Activated naive CD8-positive, alpha-beta T cell treated with anti-CD3 and anti-CD28 coated beads for 36 hours (primary cell): ENCODE data around the gene CTNNA3. TPM values are rescaled to one million over a fixed set of nuclear protein-coding genes. Genes with fewer than 3 reads are reported as not detected.

Source experiments
- DNase-seq: peaks from one replicate; pipeline ENCODE4 v3.0.0; 2021
- H3K27ac Mint-ChIP-seq: one replicate; pipeline ENCODE4 v1.8.0; 2022; ENCODE audit warnings: mild to moderate bottlenecking, moderate library complexity, mixed read lengths
- H3K27me3 Mint-ChIP-seq: one replicate; pipeline ENCODE4 v1.8.0; 2022; ENCODE audit warnings: mild to moderate bottlenecking, mixed read lengths
- H3K36me3 Mint-ChIP-seq: one replicate; pipeline ENCODE4 v1.8.0; 2021; ENCODE audit warnings: mild to moderate bottlenecking, mixed read lengths
- H3K4me1 Mint-ChIP-seq: one replicate; pipeline ENCODE4 v1.8.0; 2021; ENCODE audit warnings: mixed read lengths
- H3K4me3 Mint-ChIP-seq: one replicate; pipeline ENCODE4 v1.8.0; 2022; ENCODE audit warnings: mild to moderate bottlenecking, moderate library complexity, mixed read lengths
- H3K9me3 Mint-ChIP-seq: one replicate; pipeline ENCODE4 v1.8.0; 2022; ENCODE audit warnings: mixed read lengths
- total RNA-seq, 2 experiments: library from RNA; stranded (reverse); gene quantifications; one replicate each; pipeline ENCODE4 v1.2.3, GENCODE V29; 2021

CTNNA3 gene
- total RNA-seq, 2 experiments from 2014 or later = not detected

DNA sequence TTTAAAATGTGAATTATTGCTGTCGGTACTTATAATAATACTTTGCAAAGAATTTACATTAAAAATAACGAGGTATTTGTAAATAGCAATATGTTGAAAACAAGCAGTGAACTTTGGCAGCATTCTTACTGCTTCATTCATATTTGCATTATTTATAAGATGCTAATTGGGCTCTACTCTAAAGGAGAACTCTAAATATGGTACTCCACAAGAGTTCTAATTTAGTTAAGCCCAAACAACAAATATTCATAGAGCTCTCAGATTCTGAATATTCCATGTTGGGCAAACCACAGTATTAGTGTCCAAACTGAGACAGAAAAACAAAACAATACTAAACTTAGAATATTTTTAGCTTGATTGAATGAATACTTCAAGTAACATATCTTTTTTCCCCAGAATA lies 1674.6 kb downstream of the CTNNA3 start:
- Mint-ChIP-seq H3K4me1 (no peaks in the 10 kb centered on the region), H3K36me3 (no peaks in the 10 kb centered on the region), H3K27me3 (no peaks in the 10 kb centered on the region), H3K27ac (no peak overlapping the region), H3K9me3 (peaks cover 8% of the 10 kb centered on the region), H3K4me3 (no peak overlapping the region)
- DNase-seq = no peak

DNA sequence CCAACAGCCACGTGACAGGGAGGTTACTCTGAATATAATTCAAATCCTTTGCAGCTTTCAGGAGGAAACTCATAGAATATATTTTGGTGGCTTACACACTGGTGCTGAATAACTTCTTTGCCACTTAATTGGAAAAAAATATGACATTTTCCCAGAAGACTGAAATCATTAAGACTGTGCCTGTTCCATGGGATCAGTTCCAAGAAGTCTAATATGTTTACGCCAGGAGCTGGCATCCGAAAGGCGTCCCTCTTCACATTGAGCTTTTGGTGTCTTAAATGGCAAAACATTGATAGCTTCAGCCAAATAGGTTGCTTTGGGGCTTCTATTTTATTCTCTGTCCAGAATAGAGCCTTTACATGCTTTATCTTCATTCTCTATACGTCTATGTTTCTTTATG lies 1687.8 kb downstream of the CTNNA3 start:
- Mint-ChIP-seq H3K4me3 (no peak overlapping the region), H3K9me3 (peaks cover 3% of the 10 kb centered on the region), H3K4me1 (no peaks in the 10 kb centered on the region), H3K27me3 (no peaks in the 10 kb centered on the region), H3K36me3 (no peaks in the 10 kb centered on the region), H3K27ac (no peak overlapping the region)
- DNase-seq = no peak

DNA sequence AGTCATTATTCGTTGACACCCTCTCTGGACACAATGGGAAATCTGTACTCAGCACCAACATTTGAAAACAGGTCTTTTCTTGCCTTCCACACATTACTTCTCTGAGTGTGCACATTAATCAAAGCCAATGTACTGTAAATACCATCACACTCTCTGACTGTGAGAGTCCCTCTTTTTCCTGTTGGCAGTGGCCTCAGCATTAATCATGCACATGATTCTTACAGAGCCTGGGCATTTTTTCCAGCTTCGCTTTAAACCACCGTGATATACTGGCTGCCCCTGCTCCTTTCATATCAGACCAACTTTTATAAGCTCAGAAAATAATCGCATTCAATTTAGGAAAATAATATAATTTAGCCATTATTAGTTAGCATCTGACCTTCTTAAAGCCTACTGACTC lies 1689.6 kb downstream of the CTNNA3 start:
- Mint-ChIP-seq H3K36me3 (no peaks in the 10 kb centered on the region), H3K27ac (no peak overlapping the region), H3K4me3 (no peak overlapping the region), H3K9me3 (peaks cover 3% of the 10 kb centered on the region), H3K27me3 (no peaks in the 10 kb centered on the region), H3K4me1 (no peaks in the 10 kb centered on the region)
- DNase-seq = no peak

DNA sequence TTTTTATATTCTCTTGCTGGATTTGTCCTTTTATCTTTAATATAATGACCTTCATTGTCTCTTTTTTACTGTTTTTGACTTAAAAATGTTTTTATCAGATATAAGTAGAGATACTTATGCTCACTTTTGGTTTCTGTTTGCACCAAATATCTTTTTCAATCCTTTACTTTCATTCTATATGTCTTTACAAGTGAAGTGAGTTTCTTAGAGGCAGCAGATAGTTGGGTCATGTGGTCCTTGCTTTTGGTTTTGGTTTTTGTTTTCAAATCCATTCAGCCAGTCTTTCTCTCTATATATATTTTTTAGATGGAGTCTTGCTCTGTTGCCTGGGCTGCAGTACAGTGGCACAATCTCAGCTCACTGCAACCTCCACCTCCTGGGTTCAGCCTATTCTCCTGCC lies 1702.5 kb downstream of the CTNNA3 start:
- no peaks in the 10 kb centered on the region for H3K27me3 Mint-ChIP-seq
- no peak overlapping the region for H3K27ac Mint-ChIP-seq
- peaks cover 8% of the 10 kb centered on the region for H3K9me3 Mint-ChIP-seq
- H3K4me1 Mint-ChIP-seq = no peaks in the 10 kb centered on the region
- no peak for DNase-seq
- no peak overlapping the region for H3K4me3 Mint-ChIP-seq
- no peaks in the 10 kb centered on the region for H3K36me3 Mint-ChIP-seq

DNA sequence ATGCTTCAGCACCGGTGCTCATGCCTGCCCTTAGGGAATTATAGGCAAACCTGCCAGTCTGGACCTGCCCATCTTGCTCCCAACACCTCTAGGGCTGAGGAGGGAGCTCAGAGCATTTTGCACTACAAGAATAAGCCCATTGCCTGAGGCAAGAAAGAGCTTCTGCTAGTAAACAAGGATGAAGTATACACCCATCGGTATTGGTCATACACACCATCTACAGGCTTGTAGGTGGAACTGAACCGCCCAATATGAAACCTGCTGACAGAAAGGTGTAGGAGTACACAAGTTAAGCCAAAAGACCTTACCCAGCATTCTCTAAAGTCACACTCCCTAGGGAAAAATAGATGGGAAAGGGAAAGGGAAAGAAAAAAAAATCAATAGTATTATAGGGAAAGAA lies 1727.1 kb downstream of the CTNNA3 start:
- peaks cover 1% of the 10 kb centered on the region for H3K9me3 Mint-ChIP-seq
- no peaks in the 10 kb centered on the region for H3K27me3 Mint-ChIP-seq
- no peak overlapping the region for H3K27ac Mint-ChIP-seq
- H3K4me1 Mint-ChIP-seq = no peaks in the 10 kb centered on the region
- no peak overlapping the region for H3K4me3 Mint-ChIP-seq
- no peak for DNase-seq
- H3K36me3 Mint-ChIP-seq = no peaks in the 10 kb centered on the region

DNA sequence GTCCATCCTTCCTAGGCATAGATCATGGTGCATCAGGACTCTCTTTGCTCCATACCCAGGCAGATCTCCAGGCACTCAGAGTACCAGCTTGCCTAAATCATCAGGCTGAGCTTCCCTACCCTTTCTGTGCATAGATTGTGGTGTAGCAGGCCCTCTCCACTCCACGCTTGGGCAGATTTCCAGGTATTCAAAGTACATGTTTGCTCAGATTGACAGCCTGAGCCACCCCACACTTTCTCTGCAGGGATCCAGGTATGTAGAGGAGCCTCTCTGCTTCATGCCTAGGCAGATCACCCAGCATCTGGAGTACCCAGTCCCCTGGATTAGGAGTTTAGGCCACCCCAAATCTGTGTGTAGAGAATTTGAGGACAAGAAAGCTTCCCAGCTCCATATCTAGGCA lies 1727.6 kb downstream of the CTNNA3 start:
- H3K27me3 Mint-ChIP-seq = no peaks in the 10 kb centered on the region
- no peaks in the 10 kb centered on the region for H3K4me1 Mint-ChIP-seq
- no peak overlapping the region for H3K4me3 Mint-ChIP-seq
- H3K36me3 Mint-ChIP-seq = no peaks in the 10 kb centered on the region
- peaks cover 3% of the 10 kb centered on the region for H3K9me3 Mint-ChIP-seq
- DNase-seq = no peak
- no peak overlapping the region for H3K27ac Mint-ChIP-seq

DNA sequence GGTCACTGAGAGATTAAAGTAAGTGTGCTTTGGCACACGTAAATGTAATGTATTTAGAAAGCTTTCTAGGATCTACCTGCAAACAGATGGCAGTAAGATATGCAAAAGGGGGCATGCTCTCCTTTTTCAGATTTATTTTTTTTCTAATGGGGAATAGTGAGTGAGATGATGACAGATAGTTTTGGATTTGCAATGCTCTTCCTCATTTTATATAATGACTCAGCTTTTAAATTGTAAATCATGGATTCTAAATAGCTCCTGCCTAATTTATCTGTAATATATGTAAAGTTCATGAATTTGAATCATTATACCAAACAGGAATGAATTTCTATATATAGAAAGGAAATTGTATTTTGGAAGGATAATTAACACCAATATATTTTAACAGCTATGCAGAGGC lies 1731.8 kb downstream of the CTNNA3 start:
- H3K4me3 Mint-ChIP-seq = no peak overlapping the region
- H3K9me3 Mint-ChIP-seq = peaks cover 5% of the 10 kb centered on the region
- H3K4me1 Mint-ChIP-seq = no peaks in the 10 kb centered on the region
- no peaks in the 10 kb centered on the region for H3K36me3 Mint-ChIP-seq
- no peak for DNase-seq
- H3K27ac Mint-ChIP-seq = no peak overlapping the region
- no peaks in the 10 kb centered on the region for H3K27me3 Mint-ChIP-seq

DNA sequence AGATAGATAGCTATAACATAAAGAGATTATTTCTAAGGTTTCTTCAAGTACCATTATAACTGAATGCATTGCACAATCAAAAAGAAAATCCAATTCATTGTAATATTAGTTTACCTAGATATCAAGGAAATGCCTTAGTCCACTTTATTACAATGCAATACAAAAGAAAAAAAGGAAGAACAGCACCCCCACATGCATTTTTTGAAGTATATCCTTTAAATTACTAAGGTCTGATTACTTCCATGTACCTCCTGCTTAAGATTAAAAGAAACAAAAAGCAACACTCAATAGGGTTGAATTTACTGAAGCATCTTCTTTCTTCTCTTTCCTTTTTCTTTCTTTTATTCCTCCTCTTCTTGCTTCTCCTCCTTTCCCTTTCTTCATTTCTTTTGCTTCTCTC lies 1743.9 kb downstream of the CTNNA3 start:
- H3K4me3 Mint-ChIP-seq = no peak overlapping the region
- H3K27ac Mint-ChIP-seq = no peak overlapping the region
- no peaks in the 10 kb centered on the region for H3K36me3 Mint-ChIP-seq
- no peak for DNase-seq
- peaks cover 6% of the 10 kb centered on the region for H3K9me3 Mint-ChIP-seq
- H3K4me1 Mint-ChIP-seq = no peaks in the 10 kb centered on the region
- no peaks in the 10 kb centered on the region for H3K27me3 Mint-ChIP-seq

DNA sequence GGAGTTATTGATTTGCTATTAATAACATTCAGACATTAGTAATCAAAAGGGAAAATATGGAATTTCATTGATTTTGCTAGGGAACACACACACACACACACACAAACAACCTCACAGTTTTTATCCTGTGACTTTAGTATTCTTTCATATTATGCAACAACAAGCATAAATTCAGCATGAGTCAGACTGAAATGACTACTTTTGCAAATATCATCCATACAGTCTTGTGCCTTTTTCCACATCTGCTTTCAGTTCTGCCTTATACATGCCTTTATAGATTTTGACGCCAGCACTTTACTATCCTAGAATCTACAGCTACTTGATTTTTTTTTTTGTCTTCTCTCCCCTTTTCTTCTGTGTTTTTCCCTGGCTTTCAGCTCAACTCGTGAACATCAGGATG lies 1745.9 kb downstream of the CTNNA3 start:
- Mint-ChIP-seq H3K27ac (no peak overlapping the region), H3K27me3 (no peaks in the 10 kb centered on the region), H3K36me3 (no peaks in the 10 kb centered on the region), H3K9me3 (peaks cover 6% of the 10 kb centered on the region), H3K4me3 (no peak overlapping the region), H3K4me1 (no peaks in the 10 kb centered on the region)
- DNase-seq = no peak

DNA sequence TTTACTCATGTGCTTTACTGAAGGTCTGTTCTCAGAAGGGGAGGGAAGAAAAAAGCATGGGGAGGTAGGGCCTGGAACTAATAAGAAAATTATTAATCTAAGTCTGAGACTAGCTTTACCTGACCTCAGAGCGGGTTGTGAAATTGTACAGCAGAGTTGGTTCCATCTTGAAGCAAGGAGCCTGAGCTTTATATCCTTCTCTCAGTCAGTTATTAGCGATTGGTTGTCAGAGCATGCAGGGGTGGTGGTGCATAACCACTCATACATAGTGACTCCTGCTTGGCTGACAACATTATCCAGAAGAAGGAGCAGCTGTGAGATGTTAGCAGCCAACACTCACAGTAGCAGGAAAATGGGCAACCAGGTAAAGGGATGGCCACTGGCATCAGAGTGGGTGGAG lies 1746.5 kb downstream of the CTNNA3 start:
- H3K4me3 Mint-ChIP-seq = no peak overlapping the region
- no peak overlapping the region for H3K27ac Mint-ChIP-seq
- DNase-seq = no peak
- peaks cover 2% of the 10 kb centered on the region for H3K9me3 Mint-ChIP-seq
- no peaks in the 10 kb centered on the region for H3K27me3 Mint-ChIP-seq
- no peaks in the 10 kb centered on the region for H3K4me1 Mint-ChIP-seq
- no peaks in the 10 kb centered on the region for H3K36me3 Mint-ChIP-seq

DNA sequence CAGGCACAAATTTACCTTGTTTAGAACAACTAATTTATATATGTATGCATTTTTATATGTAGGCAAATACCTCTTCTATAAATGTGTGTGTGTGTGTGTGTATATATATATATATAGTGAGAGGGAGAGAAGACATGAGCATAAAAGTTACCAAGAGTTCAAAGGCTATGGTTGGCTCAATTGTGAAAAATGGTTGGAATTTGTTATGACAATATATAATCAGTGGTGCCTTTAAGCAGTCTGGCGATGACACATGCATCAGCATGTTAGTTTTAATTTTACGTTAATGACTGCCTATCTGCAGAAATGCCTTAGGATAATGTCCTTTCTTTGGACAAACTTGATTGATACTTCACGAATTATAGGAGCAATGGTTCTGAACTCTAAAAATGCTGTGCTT lies 1750.9 kb downstream of the CTNNA3 start:
- Mint-ChIP-seq H3K27ac (no peak overlapping the region), H3K4me3 (no peak overlapping the region), H3K4me1 (no peaks in the 10 kb centered on the region), H3K9me3 (peaks cover 2% of the 10 kb centered on the region), H3K36me3 (no peaks in the 10 kb centered on the region), H3K27me3 (no peaks in the 10 kb centered on the region)
- DNase-seq = no peak

DNA sequence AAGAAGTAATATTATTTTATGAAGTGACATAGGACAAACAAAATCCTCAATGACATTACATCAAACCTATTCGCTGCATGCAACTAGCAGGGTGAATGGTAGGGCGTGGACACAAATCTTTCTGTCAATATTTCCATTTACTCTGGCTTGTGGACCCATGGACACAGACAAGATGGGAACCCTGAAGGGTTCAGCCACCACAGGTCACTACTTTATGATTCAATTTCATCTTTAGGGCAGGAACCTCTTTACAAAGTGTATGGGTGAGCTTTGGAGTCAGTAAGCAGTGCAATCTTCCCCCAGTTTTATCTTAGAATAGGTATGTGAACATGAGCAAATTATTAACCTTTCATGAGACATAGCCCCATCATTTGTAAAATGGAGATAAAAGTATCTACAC lies 1752.5 kb downstream of the CTNNA3 start:
- no peaks in the 10 kb centered on the region for H3K27me3 Mint-ChIP-seq
- DNase-seq = no peak
- no peaks in the 10 kb centered on the region for H3K4me1 Mint-ChIP-seq
- no peak overlapping the region for H3K27ac Mint-ChIP-seq
- H3K36me3 Mint-ChIP-seq = no peaks in the 10 kb centered on the region
- H3K9me3 Mint-ChIP-seq = peaks cover 2% of the 10 kb centered on the region
- H3K4me3 Mint-ChIP-seq = no peak overlapping the region

DNA sequence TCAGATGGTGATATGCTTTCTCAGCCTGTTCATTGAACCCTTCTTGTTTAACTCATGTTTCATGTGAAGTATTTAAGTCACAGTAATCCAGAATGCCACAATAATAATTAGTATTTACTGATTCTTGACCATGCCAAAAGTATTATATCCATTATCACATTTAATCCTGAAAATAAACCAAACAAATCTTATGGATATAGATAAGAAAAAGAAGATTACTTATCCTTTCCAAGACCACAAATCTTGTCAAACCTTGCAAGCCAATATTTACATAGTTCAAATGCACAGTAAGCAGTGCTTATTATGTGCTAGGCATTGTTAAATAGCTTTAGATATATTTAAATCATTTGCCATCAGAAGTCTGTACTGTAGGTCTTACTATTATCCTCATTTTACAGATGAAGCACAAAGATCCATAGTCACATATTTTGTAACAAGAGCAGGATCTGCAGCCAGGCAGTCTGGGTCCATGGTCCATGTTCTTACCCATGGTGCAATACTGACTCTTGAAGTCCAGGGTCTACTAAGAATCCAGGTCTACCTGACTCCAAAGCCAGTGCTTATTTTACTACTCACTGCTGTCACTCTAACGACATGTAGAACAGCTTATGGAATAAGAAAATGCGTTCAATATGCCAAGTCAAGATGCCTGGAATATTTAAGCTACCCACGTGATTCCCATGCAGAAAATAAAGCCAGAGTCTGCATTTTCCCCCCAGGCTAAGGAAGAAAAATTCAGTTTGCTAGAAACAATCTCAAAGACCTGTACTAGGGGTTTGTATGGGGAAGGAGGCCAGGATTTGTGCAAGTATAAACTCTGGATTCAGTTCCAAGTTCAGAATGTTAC lies 1755.0 kb downstream of the CTNNA3 start:
- DNase-seq = no peak
- Mint-ChIP-seq H3K36me3 (no peaks in the 10 kb centered on the region), H3K27ac (no peak overlapping the region), H3K9me3 (peaks cover 2% of the 10 kb centered on the region), H3K27me3 (no peaks in the 10 kb centered on the region), H3K4me3 (no peak overlapping the region), H3K4me1 (no peaks in the 10 kb centered on the region)

DNA sequence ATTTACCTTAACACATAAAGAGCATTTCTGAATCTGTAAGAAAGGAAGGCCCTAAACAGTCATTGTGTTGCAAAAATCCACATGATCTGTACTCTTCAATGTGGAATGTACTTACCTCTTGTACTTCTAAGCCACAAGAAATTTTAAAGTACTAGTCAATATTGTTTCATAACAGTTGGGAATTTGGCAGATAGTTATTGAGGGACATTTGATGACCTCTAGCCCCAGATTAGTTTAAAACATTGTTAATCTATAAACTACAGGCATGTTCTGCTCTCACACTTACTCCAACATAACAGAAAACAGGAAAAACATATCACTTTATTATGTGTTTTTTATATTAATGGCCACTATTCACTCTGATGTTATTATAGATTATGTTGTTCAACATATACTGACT lies 1755.9 kb downstream of the CTNNA3 start:
- H3K4me1 Mint-ChIP-seq = no peaks in the 10 kb centered on the region
- H3K36me3 Mint-ChIP-seq = no peaks in the 10 kb centered on the region
- H3K27me3 Mint-ChIP-seq = no peaks in the 10 kb centered on the region
- no peak overlapping the region for H3K4me3 Mint-ChIP-seq
- peaks cover 2% of the 10 kb centered on the region for H3K9me3 Mint-ChIP-seq
- DNase-seq = no peak
- no peak overlapping the region for H3K27ac Mint-ChIP-seq

DNA sequence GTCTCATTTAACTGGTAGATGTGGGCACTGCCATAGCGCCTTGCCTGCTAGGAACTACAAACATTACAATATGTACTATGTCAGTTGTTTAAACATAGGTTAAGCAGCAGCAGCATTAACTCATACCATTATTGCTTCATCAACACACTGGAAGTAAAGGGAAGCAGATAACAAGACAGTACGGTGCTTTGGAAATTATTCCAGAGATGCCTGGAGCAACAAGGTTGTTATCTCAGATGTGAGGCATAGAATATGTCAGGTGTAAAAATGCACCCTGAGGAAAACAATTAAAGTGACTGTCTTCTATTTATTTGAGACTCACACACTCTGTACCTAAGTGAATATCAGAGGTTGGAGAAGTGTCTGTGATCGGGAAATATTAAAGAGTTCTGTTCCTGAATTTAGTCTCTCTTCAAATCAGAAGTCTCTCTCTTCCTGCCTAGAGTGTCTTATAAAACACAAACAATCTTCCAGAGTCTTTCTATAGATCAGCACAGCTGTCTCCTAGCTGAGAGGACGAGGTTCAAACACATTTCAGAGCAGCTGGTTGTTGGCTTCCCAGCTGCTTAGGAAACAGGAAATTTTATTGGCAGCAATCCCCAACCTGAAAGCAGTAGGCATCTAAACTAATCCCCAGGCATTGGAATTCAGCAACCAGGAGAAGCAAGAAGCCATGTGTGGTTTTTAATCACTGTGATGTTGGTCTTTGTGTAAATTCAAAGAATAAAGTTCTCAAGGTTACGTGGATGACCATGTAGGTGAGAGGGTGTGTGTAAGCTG lies 1764.5 kb downstream of the CTNNA3 start:
- no peaks in the 10 kb centered on the region for H3K27me3 Mint-ChIP-seq
- H3K36me3 Mint-ChIP-seq = no peaks in the 10 kb centered on the region
- H3K9me3 Mint-ChIP-seq = peaks cover 2% of the 10 kb centered on the region
- no peak for DNase-seq
- H3K27ac Mint-ChIP-seq = no peak overlapping the region
- no peaks in the 10 kb centered on the region for H3K4me1 Mint-ChIP-seq
- no peak overlapping the region for H3K4me3 Mint-ChIP-seq
